Fibroblast of peridontal ligament (primary cell): ENCODE measurements around the gene BRINP1.

Source experiments
- DNase-seq: peaks from one replicate; pipeline ENCODE4 v3.0.0-alpha.2; 2010; ENCODE audit errors: extremely low read depth

BRINP1 gene

DNA sequence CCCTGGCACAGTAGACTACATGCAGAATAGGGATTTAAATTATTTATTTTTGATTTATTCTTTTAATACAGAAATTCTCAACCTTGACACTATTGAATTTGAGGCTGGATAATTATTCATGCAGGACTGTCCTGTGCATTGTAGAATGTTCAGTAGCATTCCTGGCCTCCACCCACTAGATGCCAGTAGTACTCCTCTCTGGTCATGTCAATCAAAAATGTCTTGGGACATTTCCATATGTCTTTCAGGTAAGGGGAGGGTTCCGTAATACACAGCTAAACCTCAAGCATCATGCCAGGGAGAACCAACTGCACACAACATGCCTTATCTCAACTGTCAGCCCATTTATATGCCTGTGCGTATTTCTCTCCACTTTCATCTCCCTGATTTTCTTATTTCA is 231.8 kb downstream of the BRINP1 start:
- no peak for DNase-seq

DNA sequence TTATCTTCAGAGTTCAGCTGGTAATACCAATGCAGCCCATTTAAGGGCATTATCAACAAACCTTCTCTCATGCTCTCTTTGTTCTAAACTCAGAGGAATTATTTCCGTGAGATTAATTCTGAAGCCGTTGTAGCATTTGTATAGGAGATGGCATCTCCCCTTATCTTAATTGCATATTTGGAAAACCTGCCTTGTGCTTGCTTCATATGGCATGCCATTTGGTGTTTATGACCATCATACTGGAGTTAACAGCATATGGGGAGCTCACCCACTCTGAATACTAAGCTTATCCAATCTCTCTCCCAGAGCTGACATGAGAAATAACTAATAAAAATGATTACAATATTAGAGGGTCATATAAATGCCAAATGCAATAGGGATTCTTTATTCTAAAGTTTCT is 243.2 kb downstream of the BRINP1 start:
- no peak for DNase-seq

DNA sequence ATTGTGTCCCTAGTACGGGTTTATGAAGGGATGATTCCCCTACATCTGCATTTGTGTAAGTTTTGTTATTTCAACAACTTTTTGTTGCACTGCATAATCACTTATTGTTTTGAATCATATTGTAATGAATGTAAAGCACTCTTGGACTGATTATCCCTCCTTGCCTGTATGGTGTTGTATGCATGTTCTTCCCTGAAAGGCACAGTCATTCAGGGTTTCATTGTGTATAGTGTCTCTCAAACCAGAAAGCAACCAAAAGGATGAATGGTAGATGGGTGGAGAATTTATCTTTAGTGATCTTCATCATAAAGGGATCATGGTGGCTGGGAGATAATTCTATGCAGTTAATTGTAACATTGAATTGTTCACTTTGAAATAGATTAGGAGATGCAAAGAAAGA is 247.3 kb downstream of the BRINP1 start:
- no peak for DNase-seq

DNA sequence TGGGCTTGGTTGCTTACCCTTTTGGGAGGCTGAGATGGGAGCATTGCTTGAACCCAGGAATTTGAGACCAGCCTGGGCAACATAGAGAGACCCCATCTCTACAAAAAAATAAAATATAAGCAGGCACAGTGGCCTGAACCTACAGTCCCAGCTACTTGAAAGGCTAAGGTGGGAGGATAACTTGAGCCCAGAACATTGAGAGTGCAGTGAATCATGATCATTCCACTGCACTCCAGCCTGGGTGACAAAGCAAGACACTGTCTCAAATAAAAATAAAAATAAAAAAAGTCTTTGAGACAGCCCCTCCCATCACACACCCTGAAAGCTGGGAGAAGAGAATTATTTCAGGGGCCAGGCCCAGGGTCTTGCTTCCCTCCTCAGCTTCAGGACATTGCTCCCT is 251.8 kb downstream of the BRINP1 start:
- no peak for DNase-seq
